Brain pericyte (primary cell): ENCODE results near the gene IFNK.
A peak's percentile ranks its signal among the peaks of the same experiment; 100 is the strongest.

Source experiments
- DNase-seq: peaks from one replicate; pipeline ENCODE4 v3.0.0-alpha.2; 2012; ENCODE audit warnings: low read depth, low spot score

Gene IFNK

DNA sequence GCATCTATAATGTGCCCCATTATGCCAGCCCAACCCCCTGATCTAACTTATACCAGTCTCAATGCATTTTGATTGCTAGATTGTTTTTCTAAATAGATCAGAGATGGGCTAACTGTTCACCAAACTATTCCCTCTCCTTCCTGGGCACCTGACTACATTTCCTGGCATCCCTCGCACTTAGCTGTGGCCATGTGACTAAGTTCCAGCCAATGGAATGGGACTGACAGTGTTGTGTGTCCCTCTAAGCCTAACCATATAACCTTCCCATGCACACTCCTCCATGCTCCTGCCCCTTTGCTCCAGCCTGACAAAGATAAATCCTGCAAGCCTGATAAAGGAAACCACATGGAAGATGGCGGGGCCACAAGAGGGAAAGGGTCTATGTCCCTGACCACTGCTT is 12.3 kb upstream of the IFNK start:
- no peak for DNase-seq

GRCh38 chr9:27514551-27514950 is 9.5 kb upstream of the IFNK start:
- no peak for DNase-seq

DNA sequence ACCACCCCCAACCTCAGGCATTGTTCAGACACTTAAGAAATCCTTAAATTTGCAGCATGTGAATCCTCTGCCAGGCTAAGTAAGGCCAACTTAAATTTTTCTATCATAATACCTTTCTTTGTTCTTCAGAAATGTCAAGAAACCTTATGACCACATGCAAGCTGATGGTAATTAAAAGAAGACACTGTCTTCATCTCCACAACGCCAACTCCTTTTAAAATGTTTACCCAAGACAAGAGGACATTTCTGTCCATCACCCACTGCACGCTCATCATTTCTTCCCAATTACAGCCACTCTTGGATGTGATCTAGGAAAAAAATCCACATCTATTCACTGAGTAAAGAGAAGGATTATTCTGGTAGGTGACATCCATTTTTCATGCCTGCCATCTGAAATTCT is 6.1 kb upstream of the IFNK start:
- DNase-seq, result no peak

GRCh38 chr9:27518809-27519208 is 5.3 kb upstream of the IFNK start:
- no peak for DNase-seq

DNA sequence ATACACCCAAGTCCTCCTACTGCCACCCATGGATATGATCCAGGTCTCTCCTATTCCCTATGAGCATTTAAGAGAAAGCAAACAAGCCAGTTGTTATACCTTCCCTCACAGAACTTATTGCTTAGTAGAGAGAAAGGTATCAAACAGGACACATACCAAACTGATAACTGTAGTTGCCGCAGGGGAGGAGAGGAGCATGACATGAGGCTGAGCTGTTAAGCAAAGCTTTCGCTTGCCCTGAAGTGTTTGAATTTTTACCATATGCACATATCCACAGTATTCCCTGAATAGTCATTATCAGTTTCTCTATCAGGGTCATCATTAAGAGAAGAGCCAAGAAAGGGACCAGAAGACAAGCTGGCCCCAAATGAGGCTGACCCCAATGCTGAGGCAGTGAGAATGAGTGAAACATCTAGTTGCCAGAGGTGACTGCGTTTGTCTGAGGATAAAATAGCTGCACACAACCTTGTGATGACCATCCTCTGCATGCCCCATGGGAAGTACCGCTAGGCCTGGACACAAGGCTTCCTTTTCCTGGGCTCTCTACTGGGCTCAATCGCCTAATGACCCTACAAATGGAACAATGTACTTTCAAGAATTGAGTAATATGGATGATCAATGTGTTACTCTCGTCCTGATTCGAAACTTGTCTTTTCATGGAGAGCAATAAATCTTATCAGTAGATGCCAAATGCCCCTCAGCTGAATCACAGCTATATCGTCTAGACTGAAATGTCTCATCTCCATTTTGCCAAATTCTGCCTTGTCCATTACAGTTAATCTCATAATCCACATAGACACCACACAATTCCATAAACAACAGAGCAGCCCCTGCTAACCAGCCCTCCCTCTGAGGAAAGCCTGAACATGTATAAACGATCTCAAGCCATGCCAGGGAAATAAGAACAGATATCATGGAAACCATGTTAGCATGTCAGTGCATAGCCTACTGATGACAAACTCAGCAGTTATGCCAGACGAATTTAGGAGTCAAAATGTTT is 4.3 kb upstream of the IFNK start:
- DNase-seq, result no peak

- no peak for DNase-seq
Observed at GRCh38 chr9:27520986-27521385, 3.1 kb upstream of the IFNK start.

DNA sequence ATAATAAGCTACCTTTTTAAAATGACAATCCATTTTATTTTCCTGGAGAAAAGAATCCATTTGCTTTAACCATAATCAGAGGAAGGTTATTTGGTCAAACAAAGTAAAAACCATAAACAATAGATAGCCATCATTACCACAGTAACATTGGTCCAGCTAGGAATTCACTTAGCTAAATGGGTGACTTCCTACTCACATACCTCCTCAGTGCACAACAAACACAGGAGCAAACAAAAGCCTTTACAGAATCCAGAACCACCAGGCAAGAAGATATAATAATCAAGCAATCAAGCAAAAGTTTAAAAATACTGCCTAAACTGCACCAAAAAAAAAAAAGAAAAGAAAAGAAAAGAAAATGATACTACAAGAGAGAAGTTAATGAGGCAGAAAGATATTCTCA is 949 bp upstream of the IFNK start:
- no peak for DNase-seq

DNA sequence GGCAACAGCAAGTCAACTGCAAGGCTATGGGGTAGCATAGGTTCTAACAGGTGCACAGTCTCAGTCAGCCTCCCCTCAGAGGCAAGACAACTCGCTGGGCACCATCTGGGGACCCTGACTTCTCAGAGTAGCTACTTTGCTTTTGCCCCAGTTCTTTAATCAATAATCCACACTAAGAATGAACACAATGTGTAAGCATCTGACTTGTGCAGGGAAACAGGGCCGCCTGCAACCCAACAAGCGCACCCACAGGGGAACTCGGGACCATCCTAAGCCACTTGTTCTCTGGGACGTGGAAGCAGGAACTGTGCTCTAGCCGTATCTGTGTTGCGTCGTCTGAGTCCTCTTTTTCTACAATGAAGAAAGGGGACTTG is 3.6 kb downstream of the IFNK start:
- no peak for DNase-seq

- DNase-seq, result no peak
Observed at GRCh38 chr9:27528076-27528885, 4.2 kb downstream of the IFNK start.

- no peak for DNase-seq
Observed at GRCh38 chr9:27528886-27529315, 4.8 kb downstream of the IFNK start.

DNA sequence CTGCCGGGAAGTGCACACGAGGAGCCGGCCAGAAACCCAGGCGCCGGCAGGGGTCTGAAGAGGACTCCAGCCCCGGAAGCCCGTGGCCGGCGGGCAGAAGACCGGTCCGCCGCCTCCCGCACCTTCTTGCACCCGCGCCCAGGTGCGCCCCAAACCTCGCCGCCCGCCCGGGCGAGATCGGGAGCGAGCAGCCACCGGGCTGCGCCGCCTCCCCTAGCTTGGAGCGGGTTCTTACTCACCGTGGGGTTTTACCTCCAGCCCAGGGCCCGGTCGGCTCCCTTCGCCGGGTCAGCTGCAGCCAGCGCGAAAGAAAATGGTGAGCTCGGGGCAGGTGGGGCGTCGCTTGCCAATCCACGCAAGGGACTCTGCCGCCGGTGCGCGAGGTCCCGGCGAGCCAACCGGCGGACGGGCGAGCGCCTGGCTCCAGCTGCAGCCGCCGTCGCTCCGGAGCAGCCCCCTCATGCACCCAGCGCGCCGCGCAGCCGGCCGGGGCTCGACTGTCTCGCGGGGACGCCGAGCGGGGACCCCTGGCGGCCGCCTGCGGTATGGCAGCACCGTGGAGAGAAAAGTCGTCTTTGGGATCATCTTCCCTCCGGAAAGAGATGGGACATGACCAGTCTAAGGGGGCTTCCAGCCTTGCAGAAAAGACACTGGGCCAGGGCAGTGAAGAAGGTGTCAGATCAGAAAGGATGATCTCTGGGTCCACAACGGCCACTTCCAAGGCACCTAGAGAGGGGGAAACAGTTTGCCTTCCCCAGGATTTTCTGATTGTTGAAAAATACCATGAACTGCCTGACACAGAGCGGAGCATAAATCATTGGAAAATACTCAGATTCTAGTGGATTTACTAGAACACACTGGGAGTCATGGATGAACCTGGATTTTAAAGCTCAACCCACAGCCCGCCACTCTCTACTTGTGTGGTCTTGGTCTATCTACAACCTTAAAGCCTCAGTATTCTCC is 5.5 kb downstream of the IFNK start, which contains the start of gene MOB3B:
MOB3B (minus strand) TSS at position 499 of the 963 bp plus-strand sequence. CDS start 74,264 bp downstream, outside the sequence.
- peak; percentile 29 for DNase-seq

- DNase-seq, result no peak
Observed at GRCh38 chr9:27530915-27531755, 7.0 kb downstream of the IFNK start.

DNA sequence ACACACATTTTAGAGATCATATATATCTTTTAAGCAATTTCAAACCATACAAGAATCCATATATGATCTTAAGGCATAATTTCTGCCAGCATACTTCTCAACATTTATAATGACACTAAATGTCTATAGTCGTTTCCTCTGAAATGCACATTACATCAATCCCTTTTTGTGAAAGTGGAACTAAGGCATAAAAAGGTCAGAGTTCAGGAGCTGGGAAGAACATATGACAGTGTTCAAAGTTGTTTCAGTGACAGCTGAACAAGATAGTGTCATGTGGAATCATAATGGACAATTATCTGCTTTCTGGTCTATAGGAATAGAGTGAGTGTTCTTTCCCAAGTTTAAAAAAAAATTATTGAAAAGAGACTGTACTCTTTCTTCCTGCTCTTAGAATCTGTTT is 8.0 kb downstream of the IFNK start:
- DNase-seq, result no peak

DNA sequence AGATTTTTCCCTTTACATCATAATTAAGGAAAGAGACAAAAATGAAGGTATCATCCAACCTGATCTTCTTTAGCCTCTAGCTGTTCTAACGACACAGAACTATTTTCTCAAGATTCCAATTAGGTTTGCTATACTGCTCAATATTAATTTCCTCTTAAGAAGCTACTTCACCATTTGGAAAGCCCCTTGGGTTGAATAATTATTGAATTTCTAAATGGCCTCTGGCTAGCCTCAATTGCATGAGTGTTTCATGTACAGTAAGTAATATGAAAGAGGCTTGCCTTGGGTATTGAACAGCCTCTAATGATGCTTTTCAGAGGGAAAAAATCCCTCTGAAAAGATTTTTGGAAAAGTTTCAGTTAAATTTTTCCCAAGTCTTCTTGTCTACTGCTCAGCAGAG is 9.2 kb downstream of the IFNK start:
- DNase-seq, result no peak

GRCh38 chr9:27534131-27534530 is 10.0 kb downstream of the IFNK start:
- DNase-seq, result no peak

DNA sequence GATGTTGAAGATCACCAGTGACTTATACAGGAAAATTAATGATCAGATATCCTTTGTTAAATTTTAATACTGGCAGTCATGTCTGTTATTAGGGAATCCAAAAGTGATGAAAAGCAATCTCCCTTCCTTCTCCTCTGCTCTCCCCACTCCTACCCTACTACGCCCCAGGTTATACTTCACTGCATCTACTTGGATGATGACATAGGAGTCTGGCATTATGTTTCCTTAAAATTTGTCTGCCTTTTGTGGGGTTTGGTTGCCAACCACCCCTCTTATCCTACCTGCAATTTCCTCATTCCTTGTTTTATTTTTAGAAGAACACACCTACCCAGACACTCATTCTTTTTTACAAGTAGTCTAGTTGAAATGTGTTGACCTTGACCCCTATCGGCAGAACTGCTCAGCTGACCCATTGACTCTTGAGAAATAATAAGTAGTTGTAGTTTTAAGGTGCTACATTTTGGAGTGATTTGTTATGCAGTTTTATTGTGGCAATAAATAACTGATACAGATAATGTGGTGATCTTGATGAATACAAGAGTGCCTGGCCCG is 10.6 kb downstream of the IFNK start:
- no peak for DNase-seq

DNA sequence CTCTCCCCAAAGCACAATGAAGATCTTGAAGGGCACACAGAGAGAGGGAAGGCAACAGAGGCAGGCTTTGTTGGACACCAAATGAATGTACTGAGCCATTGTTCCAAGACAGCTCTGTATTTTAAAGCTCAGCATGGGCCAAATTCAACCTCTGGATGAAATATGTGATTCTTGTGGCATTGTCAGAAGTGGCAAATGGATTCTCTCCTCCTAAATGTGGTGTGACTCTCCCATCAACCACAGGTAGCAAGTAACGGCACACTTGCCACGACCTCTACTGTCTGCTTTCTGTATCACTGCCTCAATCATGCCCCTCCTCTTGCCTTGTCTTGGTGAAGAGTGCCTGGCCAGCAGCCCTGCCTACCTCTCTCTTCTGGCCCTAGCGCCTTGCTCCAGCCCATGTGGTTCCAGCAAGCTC is 11.6 kb downstream of the IFNK start:
- DNase-seq, result no peak

- DNase-seq, result no peak
Observed at GRCh38 chr9:27536168-27536567, 12.1 kb downstream of the IFNK start.

DNA sequence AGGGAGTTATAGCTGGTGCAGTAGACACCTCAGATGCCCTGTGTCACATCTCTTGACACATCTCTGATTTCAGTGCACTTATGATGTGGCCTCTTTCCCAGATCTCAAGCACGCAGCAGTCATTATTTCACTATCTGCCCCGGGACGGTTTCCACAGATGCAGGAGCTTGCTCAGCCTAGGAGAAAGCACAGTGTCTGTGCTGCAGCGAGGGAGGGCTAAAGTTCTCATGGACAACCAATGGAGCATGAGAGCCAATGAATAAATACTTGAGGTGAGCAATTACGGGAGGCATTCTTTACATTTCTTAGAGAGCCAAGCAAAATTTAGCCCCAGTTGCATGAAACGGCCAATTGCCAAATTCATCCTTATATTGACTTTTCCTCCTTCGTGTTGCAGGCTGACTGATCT is 12.9 kb downstream of the IFNK start:
- no peak for DNase-seq

- no peak for DNase-seq
Observed at GRCh38 chr9:27537756-27538155, 13.7 kb downstream of the IFNK start.
